T-helper 22 cell (primary cell): ENCODE measurements around the gene FBXW7.
"Not testable (repeated sequence)": the region's sequence is repeated elsewhere in the genome, so short reads cannot be mapped to it uniquely, and the experiment has no call there.

Source experiments
- DNase-seq: peaks from one replicate; pipeline ENCODE4 v3.0.0-alpha.2; 2020; ENCODE audit warnings: low read depth

The FBXW7 gene

DNA sequence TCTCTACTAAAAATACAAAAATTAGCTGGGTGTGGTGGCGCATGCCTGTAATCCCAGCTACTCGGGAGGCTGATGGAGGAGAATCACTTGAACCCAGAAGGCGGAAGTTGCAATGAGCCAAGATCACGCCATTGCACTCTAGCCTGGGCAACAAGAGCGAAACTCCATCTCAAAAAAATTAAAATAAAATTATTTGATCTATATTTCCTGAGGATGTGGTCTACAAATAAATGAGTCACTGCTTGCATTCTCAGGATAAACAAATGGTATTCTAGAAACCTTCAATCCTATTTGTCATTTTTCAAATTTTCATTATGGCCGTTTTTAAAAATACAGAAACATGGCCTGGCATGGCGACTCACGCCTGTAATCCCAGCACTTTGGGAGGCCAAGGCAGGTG, 8.6 kb upstream of the FBXW7 start:
- DNase-seq = not testable (repeated sequence)

DNA sequence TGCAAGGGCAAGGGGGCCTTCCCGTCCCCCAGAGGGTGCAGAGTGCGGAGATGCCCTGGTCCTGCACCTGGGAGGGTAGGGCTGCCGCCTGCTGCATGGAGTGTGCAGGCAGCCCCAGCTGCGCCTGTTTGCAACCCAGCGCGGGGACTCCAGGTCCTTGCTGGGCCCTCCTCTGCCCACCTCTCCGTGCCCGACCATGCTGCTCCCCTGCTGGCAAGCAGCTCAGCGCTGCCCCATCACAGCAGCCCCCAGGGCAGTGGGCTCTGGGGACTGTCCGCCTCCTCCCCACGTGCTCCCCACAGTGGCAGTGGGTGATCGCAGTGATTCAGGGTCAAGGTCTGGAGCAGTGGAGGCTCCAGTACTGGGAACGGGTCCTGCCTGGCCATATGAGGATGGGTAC, 5.0 kb upstream of the FBXW7 start:
- DNase-seq = no peak

DNA sequence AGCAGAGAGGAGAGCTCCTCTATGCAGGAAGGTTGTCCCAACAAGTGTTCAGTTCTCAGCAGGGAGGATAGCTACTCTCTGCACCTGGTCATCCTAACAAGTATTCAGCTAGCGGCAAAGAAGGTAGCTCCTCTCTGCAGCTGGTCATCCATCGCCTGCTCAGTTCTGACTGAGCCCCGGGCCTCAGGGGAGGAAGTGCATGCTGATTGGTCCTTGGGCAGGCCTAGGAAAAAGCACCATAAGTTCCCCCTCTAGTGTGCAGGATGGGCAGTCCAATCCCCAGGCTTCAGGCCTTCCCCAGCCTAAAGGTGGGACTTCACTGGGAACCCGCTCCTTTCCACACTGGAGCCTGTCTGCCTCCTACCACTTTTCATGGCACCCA, 4.4 kb upstream of the FBXW7 start:
- no peak for DNase-seq

DNA sequence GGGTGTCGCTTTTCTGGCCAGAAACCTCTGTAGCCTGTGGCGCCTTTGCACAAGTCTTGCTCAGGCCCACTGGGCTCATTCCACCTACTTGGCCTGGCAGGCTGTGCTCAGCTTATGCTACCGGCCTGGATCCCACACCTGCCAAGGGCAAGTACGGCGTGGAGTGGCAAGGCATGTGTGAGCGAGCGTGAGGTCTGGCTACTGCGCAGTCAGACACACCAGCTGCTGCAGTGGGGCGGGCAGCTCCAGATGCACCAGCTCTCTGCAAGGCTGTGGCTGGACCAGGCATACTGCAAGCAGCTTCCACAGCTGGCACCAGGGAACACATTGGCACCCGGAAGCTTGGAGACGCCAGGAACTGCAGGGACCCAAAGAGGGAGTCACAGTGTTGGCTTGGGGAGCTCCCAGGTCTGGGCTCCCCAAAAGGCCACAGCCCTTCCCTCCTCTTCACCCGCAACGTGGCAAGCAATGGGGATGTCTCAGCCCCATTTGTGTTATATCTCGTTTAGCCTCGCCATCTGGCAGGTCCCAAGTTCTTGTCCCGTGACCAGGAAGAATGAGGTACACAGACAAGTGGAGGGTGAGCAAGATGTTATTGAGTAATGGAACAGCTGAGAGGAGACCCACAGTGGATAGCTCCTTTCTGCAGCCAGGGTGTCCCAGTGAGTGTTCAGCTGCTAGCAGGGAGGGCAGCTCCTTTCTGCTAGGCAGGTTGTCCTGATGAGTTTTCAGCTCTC, 3.8 kb upstream of the FBXW7 start:
- DNase-seq = no peak

DNA sequence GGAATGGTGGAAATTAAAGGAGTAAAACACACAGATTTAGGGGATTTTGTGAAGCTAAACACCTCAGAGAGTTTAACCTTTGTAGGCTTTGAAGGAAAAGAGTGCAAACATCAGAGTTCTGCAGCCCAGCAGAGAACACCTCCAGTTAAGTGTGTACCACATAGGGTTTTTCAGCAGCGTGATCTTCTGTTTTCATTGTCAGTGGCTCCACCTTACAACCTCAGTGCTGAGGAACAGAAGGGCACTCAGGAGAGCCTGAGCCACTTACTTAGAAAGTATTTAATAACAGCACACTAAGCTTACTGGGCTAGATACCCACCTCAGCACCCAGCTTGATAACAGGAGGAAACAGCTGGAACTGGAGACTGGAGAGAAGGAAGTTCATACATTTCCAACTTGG, 2.0 kb upstream of the FBXW7 start:
- no peak for DNase-seq

DNA sequence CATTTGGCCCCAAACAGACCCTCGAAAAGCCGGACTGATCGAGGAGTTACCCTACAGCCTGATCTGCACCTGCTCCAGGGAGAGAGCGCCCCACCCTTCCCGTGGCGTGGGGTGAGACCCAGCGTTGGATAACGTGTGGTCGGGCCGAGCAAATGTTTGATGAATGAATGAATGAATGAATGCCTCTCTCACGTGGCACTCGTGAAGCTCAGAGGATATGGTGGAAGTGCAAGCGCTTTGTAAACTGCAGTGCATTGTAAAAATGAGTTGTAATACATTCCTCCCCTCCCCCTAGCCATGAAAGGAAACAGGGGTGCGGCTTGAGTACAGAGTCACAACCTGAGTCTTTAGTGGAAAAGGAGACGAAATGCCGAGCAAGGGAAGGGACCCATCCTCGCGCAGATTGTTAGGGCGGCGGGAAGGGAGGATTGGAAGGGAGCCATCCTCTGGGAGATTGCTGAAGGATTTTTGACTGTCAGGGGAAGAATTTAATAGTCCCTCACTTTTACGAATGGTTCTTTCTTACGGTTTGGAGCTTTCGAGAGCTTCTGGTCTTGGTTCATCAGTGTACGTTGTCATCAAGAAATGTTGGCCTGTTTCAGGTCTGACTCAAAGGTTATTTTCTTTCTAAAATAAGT, 772 bp upstream of the FBXW7 start:
- peak; percentile 70 for DNase-seq

DNA sequence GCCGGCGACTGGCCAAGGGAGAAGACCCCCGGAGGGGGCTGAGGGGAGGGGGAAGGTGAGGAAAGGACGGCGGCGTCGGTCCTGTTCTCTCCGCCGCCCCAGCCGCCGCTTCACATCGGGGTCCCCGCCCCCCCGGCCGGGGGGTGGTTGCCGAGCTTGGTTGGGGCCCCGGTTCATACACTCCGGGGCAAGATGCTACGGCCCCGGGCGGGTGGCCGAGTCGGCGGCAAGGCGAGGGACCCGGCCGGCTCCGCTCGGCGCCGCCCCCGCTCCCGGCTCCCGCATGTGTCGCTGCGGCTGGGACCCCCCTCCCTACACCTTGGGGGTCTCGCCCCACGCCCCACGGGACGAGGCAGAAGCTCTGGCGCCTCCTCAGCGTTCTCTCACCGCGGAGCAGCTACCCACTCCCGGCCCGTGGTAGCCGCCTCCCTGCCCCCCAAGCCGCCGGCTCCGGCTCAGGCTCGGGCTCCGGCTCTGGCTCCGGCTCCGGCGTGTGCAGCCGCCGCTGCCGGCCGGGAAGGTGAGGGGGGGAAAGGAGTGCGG, 461 bp downstream of the FBXW7 start:
- DNase-seq = peak; percentile 15

DNA sequence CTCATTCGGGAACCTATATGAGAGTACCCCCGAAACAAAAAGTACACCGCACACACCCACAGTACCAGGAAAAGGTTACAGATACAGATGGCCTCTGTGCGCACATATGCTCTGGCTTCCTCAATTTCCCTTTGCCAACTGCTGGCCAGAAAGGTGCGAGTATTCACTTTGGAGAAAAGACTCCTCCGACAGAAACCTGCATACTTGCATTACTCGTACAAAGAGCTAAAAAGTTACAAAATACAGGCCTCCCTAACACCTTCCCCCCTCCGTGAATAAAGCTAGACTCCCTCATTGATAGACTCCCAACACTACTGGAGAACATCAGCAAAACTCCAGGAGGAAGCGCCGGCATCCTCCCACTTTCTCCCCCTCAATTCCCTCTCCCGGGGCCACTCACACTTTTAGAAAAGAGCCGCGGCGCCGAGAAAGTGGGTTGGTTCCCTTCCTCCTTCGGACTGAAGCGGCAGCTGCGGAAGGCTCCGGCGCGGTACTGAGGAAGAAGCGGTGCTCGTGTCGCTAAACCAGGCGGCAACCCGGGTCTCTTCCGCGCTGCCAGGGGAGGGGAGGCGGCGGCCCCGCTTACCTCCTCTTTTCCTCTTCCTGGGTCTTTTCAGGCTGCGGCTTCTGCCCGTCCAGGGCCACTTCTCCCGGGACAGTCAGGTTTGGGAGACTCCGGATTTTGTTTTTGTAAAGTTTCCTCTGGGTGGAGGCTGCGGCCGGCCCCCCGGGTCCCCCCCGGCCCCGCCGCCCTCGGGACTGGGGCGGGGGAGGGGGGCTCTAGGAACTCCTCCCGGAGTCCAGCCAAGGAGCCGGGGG, 1.1 kb downstream of the FBXW7 start:
- peak; percentile 27 for DNase-seq

DNA sequence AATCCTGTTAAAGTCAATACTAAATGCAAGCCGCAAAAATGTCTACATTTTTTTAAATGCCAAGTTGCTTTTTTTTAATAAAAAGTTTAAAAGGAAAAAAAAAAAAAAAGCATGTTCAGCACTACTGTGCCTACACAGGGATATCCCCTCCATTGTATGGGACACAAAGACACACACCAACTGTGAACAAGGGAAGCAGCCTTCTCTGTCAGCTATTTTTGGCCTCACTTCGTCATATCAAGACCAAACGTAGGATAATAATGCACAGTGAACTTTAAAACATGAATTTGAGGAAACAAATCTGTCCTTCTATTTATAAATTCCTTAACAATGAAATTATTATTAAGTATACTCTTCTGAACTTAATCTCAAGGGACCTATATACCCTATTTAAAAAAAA, 4.4 kb downstream of the FBXW7 start:
- no peak for DNase-seq

DNA sequence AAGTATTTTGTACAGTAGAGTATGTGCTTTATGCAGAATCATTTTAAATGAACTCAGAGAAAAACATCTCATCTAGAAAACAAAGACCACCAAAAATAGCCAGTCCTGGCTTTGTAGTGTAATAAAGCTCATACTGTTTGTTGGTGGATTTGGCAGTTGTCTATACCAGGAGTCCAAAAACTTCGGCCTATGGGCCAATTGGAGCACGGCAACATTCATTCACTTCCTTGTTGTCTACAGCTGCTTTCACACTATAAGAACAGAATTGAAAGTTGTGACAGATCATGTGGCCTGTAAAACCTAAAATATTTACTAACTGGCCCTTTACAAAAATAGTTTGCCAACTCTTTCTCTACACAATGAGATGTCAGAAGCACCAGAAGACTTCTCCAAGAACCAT, 5.3 kb downstream of the FBXW7 start:
- DNase-seq = no peak

DNA sequence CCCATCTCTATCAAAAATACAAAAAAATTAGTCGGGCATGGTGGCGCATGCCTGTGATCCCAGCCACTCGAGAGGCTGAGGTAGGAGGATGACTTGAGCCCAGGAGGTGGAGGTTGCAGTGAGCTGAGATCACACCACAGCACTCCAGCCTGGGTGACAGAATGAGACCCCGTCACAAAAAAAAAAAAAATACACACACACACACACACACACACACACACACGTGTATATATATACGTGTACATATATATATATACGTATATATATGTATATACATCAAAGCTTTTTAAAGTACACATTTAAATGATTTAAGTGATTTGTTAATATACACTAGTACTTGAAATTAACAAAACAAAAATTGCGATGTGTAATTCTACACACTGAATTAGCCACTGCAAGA, 6.0 kb downstream of the FBXW7 start:
- no peak for DNase-seq

DNA sequence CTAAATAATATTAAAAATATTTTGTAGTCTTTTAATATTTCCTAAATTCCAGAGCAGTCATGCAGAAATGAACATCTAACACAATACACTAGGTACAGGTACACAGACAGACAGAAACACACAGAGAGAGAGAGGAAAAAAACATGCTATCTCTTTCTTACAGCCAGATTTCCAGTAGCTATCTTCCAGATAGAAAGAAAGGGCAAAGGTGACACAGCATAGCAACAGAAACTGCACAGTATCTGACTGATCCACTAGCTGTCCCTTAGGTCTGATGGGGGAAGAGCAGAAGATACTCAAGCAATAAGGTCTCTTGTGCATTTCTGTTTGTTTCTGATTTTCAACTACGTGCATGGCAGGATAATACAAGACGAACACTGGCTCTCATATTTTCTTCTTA, 7.8 kb downstream of the FBXW7 start:
- no peak for DNase-seq

DNA sequence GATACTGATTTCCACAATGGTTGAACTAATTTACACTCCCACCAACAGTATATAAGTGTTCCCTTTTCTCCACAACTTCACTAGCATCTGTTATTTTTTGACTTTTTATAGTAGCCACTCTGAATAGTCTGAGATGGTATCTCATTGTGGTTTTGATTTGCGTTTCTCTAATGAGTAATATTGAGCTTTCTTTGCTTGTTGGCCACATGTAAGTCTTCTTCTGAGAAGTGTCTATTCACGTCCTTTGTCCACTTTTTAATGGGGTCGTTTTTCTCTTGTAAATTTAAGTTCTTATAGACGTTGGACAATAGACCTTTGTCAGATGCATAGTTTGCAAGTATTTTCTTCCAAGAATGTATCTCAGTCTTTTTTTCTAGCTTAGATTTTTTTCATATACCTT, 10.0 kb downstream of the FBXW7 start:
- no peak for DNase-seq

DNA sequence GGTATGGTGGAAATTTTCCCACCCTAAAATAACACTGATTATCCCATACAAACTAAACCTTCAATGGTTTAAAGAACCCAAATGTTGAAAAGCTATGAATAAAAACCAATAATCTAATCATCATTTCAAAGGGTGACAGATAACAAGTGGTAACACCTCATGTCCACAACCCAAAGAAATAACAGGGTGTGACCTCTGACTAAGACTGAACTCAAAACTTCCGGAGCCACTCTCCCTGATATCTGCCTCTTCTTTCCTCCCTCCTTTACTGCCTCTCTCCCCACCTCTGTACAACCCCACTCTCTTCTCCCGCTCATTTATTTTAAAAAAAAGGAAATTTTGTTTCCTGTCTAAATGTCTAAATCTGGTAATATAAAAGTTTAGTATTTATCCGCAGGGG, 11.5 kb downstream of the FBXW7 start:
- no peak for DNase-seq

DNA sequence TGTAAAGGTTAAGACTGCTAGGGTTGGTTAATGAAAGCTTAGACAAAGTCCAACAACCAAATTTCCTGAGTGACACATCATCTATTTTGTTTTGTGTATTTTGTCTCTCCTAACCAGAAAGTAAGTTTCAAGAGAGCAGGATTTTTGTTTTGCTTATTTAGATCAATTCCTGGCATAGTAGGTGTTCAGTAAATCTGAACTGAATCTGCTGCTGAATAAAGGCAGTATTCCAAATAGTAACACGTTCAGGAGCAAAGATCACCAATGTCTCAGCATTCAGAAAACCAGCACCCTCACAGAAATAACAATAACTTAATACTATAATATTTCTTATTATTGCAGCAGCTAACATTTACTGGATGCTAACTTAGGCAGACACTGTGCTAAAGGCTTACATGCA, 12.2 kb downstream of the FBXW7 start:
- no peak for DNase-seq

DNA sequence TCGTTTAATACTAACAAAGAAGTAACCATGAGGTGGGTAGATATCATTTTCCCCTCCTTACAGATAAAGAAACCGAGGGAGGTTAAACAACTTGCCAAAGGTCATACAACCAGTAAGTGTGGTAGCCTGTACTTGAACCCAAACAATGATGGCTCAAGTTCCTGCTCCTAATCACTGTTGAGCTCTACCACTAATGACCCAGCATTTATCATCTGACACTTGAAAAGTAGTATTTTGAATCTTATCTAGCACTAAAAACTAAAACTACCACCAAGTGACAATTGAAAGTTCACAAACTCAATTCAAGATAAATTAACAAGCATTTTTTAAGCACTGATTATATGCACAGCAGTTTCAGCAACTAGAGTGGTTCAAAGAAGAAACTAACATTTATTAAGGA, 13.1 kb downstream of the FBXW7 start:
- no peak for DNase-seq

DNA sequence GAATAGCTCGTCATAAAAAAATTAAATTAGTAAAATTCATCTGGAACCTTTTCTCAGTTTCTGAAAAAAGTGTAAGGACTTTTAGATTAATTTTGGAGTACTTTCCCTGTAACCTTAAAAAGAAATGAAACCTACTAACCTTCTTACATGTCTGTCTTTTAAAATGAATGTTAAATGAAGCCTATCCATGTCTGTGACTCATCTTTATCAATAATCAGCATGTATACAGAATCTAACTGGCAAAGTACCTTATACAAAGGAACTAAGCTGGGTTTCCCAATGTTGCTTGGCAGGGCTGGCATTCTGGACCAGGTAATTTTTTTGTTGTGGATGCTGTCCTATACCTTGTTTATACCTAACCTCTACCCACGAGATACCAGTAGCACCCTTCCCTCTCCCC, 13.6 kb downstream of the FBXW7 start:
- DNase-seq = no peak

DNA sequence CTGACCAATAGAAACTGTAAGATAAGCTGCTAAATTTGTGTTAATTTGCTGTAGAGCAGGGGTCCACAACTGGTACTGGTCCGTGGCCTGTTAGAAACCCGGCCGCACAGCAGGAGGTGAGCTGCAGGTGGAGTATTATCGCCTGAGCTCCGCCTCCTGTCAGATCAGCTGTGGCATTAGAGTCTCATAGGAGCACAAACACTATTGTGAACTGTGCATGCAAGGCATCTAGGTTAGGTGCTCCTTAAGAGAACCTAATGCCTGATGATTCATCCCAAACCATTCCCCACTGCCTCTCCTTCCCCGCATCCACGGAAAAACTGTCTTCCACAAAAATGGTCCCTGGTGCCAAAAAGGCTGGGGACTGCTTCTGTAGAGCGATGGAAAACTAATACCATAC, 19.7 kb downstream of the FBXW7 start:
- no peak for DNase-seq

DNA sequence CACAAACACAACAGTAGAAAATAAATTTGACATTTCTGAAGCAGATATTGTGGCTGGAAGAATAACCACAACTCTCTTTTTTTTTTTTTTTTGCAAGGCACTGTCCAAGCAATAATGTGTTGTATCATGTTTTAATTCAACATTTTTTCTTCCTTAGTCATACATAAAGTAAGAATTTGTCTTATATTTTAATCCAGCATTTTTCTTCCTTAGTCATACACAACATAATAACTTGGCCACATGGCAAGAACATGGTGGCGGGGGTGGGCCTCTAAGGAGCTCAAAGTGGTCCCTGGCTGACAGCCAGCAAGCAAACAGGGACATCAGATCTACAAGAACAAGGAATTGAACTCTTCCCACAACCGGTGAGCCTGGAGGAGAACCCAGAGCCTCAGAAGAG, 20.2 kb downstream of the FBXW7 start:
- no peak for DNase-seq

DNA sequence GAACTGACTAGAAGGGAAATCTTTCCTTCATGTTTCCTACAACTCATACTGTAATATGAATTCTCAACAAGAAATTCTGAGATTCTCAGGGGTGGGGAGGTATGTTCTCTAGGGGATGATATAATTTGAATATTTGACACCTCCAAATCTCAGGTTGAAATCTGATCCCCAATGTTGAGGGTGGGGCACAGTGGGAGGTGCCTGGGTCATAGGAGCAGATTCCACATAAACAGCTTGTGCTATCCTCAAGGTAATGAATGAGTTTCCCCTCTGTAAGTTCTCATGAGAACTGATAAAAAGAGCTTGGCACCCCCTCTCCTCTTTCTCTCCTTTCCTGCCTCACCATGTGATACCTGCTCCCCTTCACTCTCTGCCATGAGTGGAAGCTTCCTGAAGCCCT, 21.5 kb downstream of the FBXW7 start:
- no peak for DNase-seq

DNA sequence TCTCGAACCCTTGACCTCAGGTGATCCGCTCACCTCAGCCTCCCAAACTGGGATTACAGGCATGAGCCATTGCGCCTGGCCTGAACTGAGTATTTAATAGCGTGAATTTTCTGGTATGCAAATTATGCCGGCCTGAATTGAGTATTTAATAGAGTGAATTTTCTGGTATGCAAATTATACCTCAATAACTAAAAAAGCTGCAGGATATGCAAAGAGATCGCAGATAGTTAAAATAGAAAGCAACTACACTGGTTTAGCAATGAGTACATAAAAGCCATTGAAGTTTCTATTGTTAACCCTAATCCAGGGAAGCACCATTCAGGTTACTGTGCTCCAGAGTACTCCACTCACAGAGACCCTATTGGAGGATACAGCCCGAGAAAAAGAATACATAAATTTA, 22.8 kb downstream of the FBXW7 start:
- no peak for DNase-seq

DNA sequence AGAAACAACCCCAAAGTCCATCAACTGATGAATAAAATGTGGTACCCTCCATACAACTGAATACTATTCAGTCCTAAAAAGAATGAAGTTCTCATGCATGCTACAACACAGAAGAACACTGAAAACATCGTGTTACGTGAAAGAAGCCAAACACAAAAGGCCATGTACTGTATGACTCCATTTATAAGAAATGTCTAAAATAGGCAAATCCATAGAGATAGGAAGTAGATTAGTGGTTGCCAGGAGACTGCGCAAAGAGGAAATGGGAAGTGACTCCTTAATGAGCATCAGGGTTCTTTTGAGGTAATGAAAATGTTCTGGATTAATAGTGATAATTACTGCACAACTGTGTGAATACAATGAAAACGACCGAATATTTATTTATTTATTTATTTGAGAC, 23.4 kb downstream of the FBXW7 start:
- no peak for DNase-seq
